HepG2 (cell line): Measurements from ENCODE around the gene MGAT4D. TPM values are rescaled to one million over a fixed set of nuclear protein-coding genes. Genes with fewer than 3 reads are reported as not detected.
A peak's percentile ranks its signal among the peaks of the same experiment; 100 is the strongest.

Experiments
- BHLHE40 ChIP-seq: IDR thresholded peaks from 2 replicates; pipeline ENCODE4 v1.6.1; 2011; ENCODE audit warnings: low read length, improper control_type of control experiment
- ETV5 ChIP-seq: IDR thresholded peaks from 2 replicates; pipeline ENCODE4 v1.6.1; 2018; ENCODE audit warnings: missing biosample characterization, missing genetic modification reagents, inconsistent platforms, borderline replicate concordance
- HDAC2 ChIP-seq: sonication (generic); formaldehyde crosslinking; IDR thresholded peaks from 2 replicates; pipeline ENCODE4 v1.4.0; 2020; ENCODE audit warnings: missing genetic modification reagents
- HHEX ChIP-seq: IDR thresholded peaks from 2 replicates; pipeline ENCODE4 v1.6.1; 2016; ENCODE audit warnings: control low read depth
- KLF13 ChIP-seq: sonication (generic); formaldehyde crosslinking; IDR thresholded peaks from 2 replicates; pipeline ENCODE4 v1.4.0; 2020; ENCODE audit warnings: mild to moderate bottlenecking, missing genetic modification reagents
- MXD1 ChIP-seq: sonication (generic); formaldehyde crosslinking; IDR thresholded peaks from 2 replicates; pipeline ENCODE4 v1.4.0; 2020; ENCODE audit warnings: mild to moderate bottlenecking, missing genetic modification reagents
- NCOA2 ChIP-seq: sonication (generic); formaldehyde crosslinking; IDR thresholded peaks from 2 replicates; pipeline ENCODE4 v1.8.0; 2022; ENCODE audit warnings: inconsistent platforms
- POLR2AphosphoS5 ChIP-seq: IDR thresholded peaks from 2 replicates; pipeline ENCODE4 v1.6.1; 2012; ENCODE audit warnings: low read depth, low read length
- RCOR2 ChIP-seq: IDR thresholded peaks from 2 replicates; pipeline ENCODE4 v1.6.1; 2016; ENCODE audit warnings: missing biosample characterization, missing genetic modification reagents
- TAF1 ChIP-seq: sonication (generic); formaldehyde crosslinking; IDR thresholded peaks from 2 replicates; pipeline ENCODE4 v1.4.0; 2020; ENCODE audit warnings: missing genetic modification reagents
- TAF15 ChIP-seq: fragments of 200-400 bp; formaldehyde crosslinking; IDR thresholded peaks from one replicate; pipeline ENCODE4 v1.6.1; 2018; ENCODE audit warnings: mild to moderate bottlenecking, low read depth, low read length; ENCODE audit not compliant: poor library complexity, severe bottlenecking
- ZBTB21 ChIP-seq: sonication (generic); formaldehyde crosslinking; IDR thresholded peaks from 2 replicates; pipeline ENCODE4 v1.4.0; 2020; ENCODE audit warnings: missing genetic modification reagents
- ZFP36 ChIP-seq: fragments of 150-350 bp; IDR thresholded peaks from 2 replicates; pipeline ENCODE4 v1.6.1; 2018; ENCODE audit warnings: borderline replicate concordance, low read length, low read depth; ENCODE audit not compliant: partially characterized antibody
- ZNF121 ChIP-seq: sonication (generic); formaldehyde crosslinking; IDR thresholded peaks from 2 replicates; pipeline ENCODE4 v1.5.0; 2020; ENCODE audit warnings: mild to moderate bottlenecking, missing genetic modification reagents
- ZNF17 ChIP-seq: sonication (generic); formaldehyde crosslinking; IDR thresholded peaks from 2 replicates; pipeline ENCODE4 v1.5.0; 2020; ENCODE audit warnings: mild to moderate bottlenecking, missing genetic modification reagents
- ZNF253 ChIP-seq: sonication (generic); formaldehyde crosslinking; IDR thresholded peaks from 2 replicates; pipeline ENCODE4 v1.8.0; 2022; ENCODE audit warnings: mild to moderate bottlenecking, missing genetic modification reagents, borderline replicate concordance
- ZNF549 ChIP-seq: sonication (generic); formaldehyde crosslinking; IDR thresholded peaks from 2 replicates; pipeline ENCODE4 v1.5.0; 2020; ENCODE audit warnings: missing genetic modification reagents
- ZNF552 ChIP-seq: sonication (generic); formaldehyde crosslinking; IDR thresholded peaks from 2 replicates; pipeline ENCODE4 v1.9.0; 2022; ENCODE audit warnings: missing genetic modification reagents, mild to moderate bottlenecking, borderline replicate concordance
- ZNF703 ChIP-seq: sonication (generic); formaldehyde crosslinking; IDR thresholded peaks from 2 replicates; pipeline ENCODE4 v1.5.1; 2020; ENCODE audit warnings: missing genetic modification reagents, mild to moderate bottlenecking, moderate library complexity, borderline replicate concordance
- ZNF746 ChIP-seq: sonication (generic); formaldehyde crosslinking; IDR thresholded peaks from 2 replicates; pipeline ENCODE4 v1.8.0; 2022; ENCODE audit warnings: mild to moderate bottlenecking, missing genetic modification reagents
- ZNF768 ChIP-seq: sonication (generic); formaldehyde crosslinking; IDR thresholded peaks from 2 replicates; pipeline ENCODE4 v1.4.0; 2020; ENCODE audit warnings: missing genetic modification reagents
- ZNF772 ChIP-seq: sonication (generic); formaldehyde crosslinking; IDR thresholded peaks from 2 replicates; pipeline ENCODE4 v1.5.0; 2020; ENCODE audit warnings: mild to moderate bottlenecking, missing genetic modification reagents
- polyA plus RNA-seq, 8 experiments: library from polyadenylated mRNA; depleted of rRNA in 3 of 8; stranded (reverse) in 7 of 8; unstranded in 1 of 8; fragments of >200 nt; fragmentation: Illumina TruSeq in 4 of 8; extraction: Trizol in 4 of 8; gene quantifications; 2 replicates each; pipeline versions ENCODE4 v1.2.1 to v1.2.3, GENCODE V29; 2011 to 2016; ENCODE audit warnings: low read depth in 4 of 8, missing spikeins in 1 of 8, mixed read lengths in 1 of 8; ENCODE audit not compliant: insufficient read depth in 1 of 8
- total RNA-seq, 5 experiments: library from RNA; depleted of rRNA; stranded (reverse); fragments of >200 nt; fragmentation: Illumina TruSeq; extraction: Trizol; gene quantifications; 2 replicates each; pipeline ENCODE4 v1.2.3, GENCODE V29; 2016; ENCODE audit warnings: low read depth in 1 of 5
- TF ChIP-seq, protein P1 (sequence below): sonication (generic); formaldehyde crosslinking; IDR thresholded peaks from 2 replicates; pipeline ENCODE4 v1.4.0; 2020; ENCODE audit warnings: mild to moderate bottlenecking, low read depth, missing genetic modification reagents
- TF ChIP-seq, protein P2 (sequence below): sonication (generic); formaldehyde crosslinking; IDR thresholded peaks from 2 replicates; pipeline ENCODE4 v1.5.0; 2020; ENCODE audit warnings: mild to moderate bottlenecking, missing genetic modification reagents, borderline replicate concordance

MGAT4D gene
- total and polyA plus RNA-seq, 2 of the 13 experiments (the other 11 are each of a cell fraction or from before 2014, with no cell fraction given): not detected

GRCh38 chr4:140427106-140427918 is 70.8 kb downstream of the MGAT4D start, which contains the start of gene CLGN (continued):
- TF ChIP-seq, protein P1, sequence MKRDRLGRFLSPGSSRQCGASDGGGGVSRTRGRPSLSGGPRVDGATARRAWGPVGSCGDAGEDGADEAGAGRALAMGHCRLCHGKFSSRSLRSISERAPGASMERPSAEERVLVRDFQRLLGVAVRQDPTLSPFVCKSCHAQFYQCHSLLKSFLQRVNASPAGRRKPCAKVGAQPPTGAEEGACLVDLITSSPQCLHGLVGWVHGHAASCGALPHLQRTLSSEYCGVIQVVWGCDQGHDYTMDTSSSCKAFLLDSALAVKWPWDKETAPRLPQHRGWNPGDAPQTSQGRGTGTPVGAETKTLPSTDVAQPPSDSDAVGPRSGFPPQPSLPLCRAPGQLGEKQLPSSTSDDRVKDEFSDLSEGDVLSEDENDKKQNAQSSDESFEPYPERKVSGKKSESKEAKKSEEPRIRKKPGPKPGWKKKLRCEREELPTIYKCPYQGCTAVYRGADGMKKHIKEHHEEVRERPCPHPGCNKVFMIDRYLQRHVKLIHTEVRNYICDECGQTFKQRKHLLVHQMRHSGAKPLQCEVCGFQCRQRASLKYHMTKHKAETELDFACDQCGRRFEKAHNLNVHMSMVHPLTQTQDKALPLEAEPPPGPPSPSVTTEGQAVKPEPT (CRISPR knock-in tag): peak; percentile 71; the same call in 1 of the 2 replicates
- no peak; the same call in 1 of the 2 replicates for TF ChIP-seq NCOA2
- no peak for TF ChIP-seq ZNF121 (CRISPR knock-in tag)
- no peak for TF ChIP-seq KLF13 (CRISPR knock-in tag)
- 0 out of 2 replicates have a peak, but pooled peaks have one; percentile 37 for TF ChIP-seq ZNF768 (CRISPR knock-in tag)
- TF ChIP-seq ZBTB21: no peak; the same call in 1 of the 2 replicates
- peak; percentile 92; the same call in 1 of the 2 replicates for TF ChIP-seq ZNF703
- TF ChIP-seq ZFP36: no peak
- peak; percentile 68 for TF ChIP-seq POLR2AphosphoS5
- TF ChIP-seq HHEX (CRISPR knock-in tag): no peak
- TF ChIP-seq RCOR2 (CRISPR knock-in tag): no peak
- TF ChIP-seq BHLHE40: no peak
- TF ChIP-seq, protein P2, sequence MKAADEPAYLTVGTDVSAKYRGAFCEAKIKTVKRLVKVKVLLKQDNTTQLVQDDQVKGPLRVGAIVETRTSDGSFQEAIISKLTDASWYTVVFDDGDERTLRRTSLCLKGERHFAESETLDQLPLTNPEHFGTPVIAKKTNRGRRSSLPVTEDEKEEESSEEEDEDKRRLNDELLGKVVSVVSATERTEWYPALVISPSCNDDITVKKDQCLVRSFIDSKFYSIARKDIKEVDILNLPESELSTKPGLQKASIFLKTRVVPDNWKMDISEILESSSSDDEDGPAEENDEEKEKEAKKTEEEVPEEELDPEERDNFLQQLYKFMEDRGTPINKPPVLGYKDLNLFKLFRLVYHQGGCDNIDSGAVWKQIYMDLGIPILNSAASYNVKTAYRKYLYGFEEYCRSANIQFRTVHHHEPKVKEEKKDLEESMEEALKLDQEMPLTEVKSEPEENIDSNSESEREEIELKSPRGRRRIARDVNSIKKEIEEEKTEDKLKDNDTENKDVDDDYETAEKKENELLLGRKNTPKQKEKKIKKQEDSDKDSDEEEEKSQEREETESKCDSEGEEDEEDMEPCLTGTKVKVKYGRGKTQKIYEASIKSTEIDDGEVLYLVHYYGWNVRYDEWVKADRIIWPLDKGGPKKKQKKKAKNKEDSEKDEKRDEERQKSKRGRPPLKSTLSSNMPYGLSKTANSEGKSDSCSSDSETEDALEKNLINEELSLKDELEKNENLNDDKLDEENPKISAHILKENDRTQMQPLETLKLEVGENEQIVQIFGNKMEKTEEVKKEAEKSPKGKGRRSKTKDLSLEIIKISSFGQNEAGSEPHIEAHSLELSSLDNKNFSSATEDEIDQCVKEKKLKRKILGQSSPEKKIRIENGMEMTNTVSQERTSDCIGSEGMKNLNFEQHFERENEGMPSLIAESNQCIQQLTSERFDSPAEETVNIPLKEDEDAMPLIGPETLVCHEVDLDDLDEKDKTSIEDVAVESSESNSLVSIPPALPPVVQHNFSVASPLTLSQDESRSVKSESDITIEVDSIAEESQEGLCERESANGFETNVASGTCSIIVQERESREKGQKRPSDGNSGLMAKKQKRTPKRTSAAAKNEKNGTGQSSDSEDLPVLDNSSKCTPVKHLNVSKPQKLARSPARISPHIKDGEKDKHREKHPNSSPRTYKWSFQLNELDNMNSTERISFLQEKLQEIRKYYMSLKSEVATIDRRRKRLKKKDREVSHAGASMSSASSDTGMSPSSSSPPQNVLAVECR (CRISPR knock-in tag): peak; percentile 87
- peak; percentile 23; the same call in 1 of the 2 replicates for TF ChIP-seq HDAC2 (CRISPR knock-in tag)
- no peak for TF ChIP-seq TAF15
- TF ChIP-seq MXD1 (CRISPR knock-in tag): peak; percentile 28
- no peak for TF ChIP-seq ZNF17 (CRISPR knock-in tag)
- peak; percentile 79 for TF ChIP-seq TAF1
- no peak for TF ChIP-seq ZNF549 (CRISPR knock-in tag)
- TF ChIP-seq ETV5 (CRISPR knock-in tag): 0 out of 2 replicates have a peak, but pooled peaks have one; percentile 30
- TF ChIP-seq ZNF772: peak; percentile 94
- TF ChIP-seq ZNF746 (CRISPR knock-in tag): peak; percentile 71
- TF ChIP-seq ZNF253 (CRISPR knock-in tag): no peak
- TF ChIP-seq ZNF552 (CRISPR knock-in tag): no peak
